ENCODE data around the gene TNIP2.

GRCh38 chr4:2762048-2762447 lies 5.9 kb upstream of the TNIP2 start:
- TF ChIP-seq ZNF274 (IDR thresholded peaks at IDR 0.05; ENCODE audit: low read length), result no peak
- TF ChIP-seq ZNF274 (tag by site-specific recombination; IDR thresholded peaks at IDR 0.05; ENCODE audit: borderline replicate concordance), result no peak
- no peak for TF ChIP-seq ZNF311 (tag by site-specific recombination; IDR thresholded peaks at IDR 0.05; ENCODE audit: borderline replicate concordance)
- TF ChIP-seq CTCF (tag by site-specific recombination; IDR thresholded peaks at IDR 0.05), result no peak
- no peak for TF ChIP-seq ZNF24 (tag by site-specific recombination; IDR thresholded peaks at IDR 0.05)
- TF ChIP-seq ZSCAN16 (tag by site-specific recombination; IDR thresholded peaks at IDR 0.05), result no peak
- no peak for TF ChIP-seq ZNF777 (tag by site-specific recombination; IDR thresholded peaks at IDR 0.05; ENCODE audit: borderline replicate concordance)
- TF ChIP-seq REST (tag by site-specific recombination; IDR thresholded peaks at IDR 0.05), result no peak
